Lower leg skin (tissue), 4 donors: ENCODE measurements around the gene OR2F1. TPM values are rescaled to one million over a fixed set of nuclear protein-coding genes. Genes with fewer than 3 reads are reported as not detected.

Source experiments
- DNase-seq, 2 donors: peaks; one replicate each; pipeline ENCODE4 v3.0.0-alpha.2; 2019; ENCODE audit warnings: low spot score in 2 of 2
- H3K4me3 ChIP-seq: fragments of 200-600 bp; sonication (generic); 2 replicates; pipeline ENCODE4 v1.5.1; 2017; ENCODE audit warnings: mild to moderate bottlenecking, low read depth; ENCODE audit not compliant: poor library complexity, severe bottlenecking
- POLR2A ChIP-seq, 2 donors: fragments of 450-650 bp; IDR thresholded peaks; one replicate each; pipeline ENCODE4 v1.6.1; 2016 to 2017; ENCODE audit warnings: antibody characterized with exemption in 2 of 2, mild to moderate bottlenecking in 1 of 2, moderate library complexity in 1 of 2
- WGBS, 2 donors: methylation state at CpG; one replicate each; pipeline ENCODE4 v1.1.5; 2018; 5-methylcytosine and 5-hydroxymethylcytosine counted together
- intact Hi-C: fragments of 100-400 bp; cut with DNase I; formaldehyde crosslinking; loops from one replicate; pipeline ENCODE4 v1.15.0; 2023; ENCODE audit warnings: low total_unique reads
- total RNA-seq, 4 donors: library from RNA; depleted of rRNA; stranded (reverse); fragments of >200 nt; gene quantifications; one replicate each; pipeline ENCODE4 v1.1.0, GENCODE V29; 2016
- TF ChIP-seq, protein P1 (sequence below), 3 donors: fragments of 450-650 bp; IDR thresholded peaks; one replicate each; pipeline ENCODE4 v1.5.1; 2016; ENCODE audit warnings: antibody characterized with exemption in 3 of 3, mild to moderate bottlenecking in 3 of 3, moderate library complexity in 2 of 3

OR2F1 gene, protein sequence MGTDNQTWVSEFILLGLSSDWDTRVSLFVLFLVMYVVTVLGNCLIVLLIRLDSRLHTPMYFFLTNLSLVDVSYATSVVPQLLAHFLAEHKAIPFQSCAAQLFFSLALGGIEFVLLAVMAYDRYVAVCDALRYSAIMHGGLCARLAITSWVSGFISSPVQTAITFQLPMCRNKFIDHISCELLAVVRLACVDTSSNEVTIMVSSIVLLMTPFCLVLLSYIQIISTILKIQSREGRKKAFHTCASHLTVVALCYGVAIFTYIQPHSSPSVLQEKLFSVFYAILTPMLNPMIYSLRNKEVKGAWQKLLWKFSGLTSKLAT
- total RNA-seq, result not detected

DNA sequence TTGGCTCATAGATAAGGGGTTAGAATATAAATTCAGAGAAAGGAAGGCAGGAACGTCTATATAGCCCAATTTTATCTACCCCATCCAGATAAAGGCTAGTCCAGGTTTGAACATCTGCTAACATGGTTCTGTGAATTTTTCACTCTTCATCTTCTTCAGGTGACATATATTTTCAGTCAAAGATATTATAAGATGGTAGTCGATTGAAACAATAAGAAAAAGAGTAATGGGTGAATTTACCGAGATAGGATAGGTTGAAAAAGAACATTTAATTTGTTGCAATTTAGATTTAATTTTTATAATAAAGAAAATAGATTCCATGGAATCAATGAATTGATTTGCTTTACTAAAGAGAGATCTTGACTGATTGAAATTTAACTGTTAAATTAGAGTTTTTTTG, at the start of gene OR2F1:
Gene OR2F1, plus strand, starts transcription at position 301 of the 400 bp plus-strand sequence. CDS start 5,127 bp downstream, outside the sequence.
- H3K4me3 ChIP-seq, result no peak within 1 kb of the TSS
- no peak for DNase-seq
- intact Hi-C loops, result no loop called here
- 80 to 85% methylated on average over 3 of the region's 3 CpGs for WGBS, 2 donors
- TF ChIP-seq, protein P1, sequence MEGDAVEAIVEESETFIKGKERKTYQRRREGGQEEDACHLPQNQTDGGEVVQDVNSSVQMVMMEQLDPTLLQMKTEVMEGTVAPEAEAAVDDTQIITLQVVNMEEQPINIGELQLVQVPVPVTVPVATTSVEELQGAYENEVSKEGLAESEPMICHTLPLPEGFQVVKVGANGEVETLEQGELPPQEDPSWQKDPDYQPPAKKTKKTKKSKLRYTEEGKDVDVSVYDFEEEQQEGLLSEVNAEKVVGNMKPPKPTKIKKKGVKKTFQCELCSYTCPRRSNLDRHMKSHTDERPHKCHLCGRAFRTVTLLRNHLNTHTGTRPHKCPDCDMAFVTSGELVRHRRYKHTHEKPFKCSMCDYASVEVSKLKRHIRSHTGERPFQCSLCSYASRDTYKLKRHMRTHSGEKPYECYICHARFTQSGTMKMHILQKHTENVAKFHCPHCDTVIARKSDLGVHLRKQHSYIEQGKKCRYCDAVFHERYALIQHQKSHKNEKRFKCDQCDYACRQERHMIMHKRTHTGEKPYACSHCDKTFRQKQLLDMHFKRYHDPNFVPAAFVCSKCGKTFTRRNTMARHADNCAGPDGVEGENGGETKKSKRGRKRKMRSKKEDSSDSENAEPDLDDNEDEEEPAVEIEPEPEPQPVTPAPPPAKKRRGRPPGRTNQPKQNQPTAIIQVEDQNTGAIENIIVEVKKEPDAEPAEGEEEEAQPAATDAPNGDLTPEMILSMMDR (IDR thresholded peaks at IDR 0.05), result no peak
- no peak for TF ChIP-seq POLR2A (IDR thresholded peaks at IDR 0.05)

DNA sequence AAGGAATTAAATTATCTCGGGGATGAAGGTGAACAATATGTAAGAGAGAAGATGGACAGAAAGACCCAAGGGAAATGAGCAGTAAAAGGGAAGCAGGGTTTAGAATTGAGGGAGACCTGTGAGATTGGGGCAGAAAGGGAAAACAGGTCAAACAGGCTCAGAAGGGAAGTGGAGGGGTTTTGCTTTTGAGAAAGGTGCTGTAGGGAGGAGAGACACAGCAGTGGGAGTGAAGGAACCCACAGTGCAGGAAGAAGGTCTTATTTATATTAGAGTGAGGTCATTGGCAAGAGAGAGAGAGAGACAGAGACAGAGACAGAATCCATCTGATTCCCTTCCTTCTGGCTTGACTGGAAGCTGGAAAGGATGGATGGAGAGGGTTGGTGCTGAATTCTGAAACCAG, 49.1 kb upstream of the OR2F1 start:
- H3K4me3 ChIP-seq, result no peak overlapping the region
- TF ChIP-seq, protein P1 (IDR thresholded peaks at IDR 0.05), result no peak
- intact Hi-C loops, result no loop called here
- 85% methylated on average over 1 of the region's 1 CpG for WGBS, 2 donors
- DNase-seq, result no peak

DNA sequence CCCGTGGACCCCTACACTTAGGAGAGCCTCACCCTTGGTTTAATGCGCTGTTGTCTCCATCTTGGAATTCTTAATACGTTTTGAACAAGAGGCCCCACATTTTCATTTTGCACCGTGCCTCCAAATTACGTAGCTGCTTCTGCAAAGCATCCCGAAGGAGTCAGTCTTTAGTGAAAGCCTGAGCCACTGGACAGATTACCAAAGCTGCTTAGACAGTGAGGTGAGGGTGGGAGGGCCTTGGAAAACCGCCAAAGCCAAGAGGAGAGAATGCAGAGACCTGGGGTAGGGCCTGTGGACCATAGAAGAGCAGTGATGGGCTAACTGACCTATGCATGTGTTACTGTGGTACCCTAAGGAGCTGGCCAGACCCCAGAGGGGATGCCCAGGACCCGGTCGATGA, 48.5 kb upstream of the OR2F1 start:
- intact Hi-C loops, result no loop called here
- no peak overlapping the region for H3K4me3 ChIP-seq
- TF ChIP-seq, protein P1 (IDR thresholded peaks at IDR 0.05), result no peak
- no peak for TF ChIP-seq POLR2A (IDR thresholded peaks at IDR 0.05)
- no peak for DNase-seq
- 81 to 90% methylated on average over 9 of the region's 9 CpGs for WGBS, 2 donors

DNA sequence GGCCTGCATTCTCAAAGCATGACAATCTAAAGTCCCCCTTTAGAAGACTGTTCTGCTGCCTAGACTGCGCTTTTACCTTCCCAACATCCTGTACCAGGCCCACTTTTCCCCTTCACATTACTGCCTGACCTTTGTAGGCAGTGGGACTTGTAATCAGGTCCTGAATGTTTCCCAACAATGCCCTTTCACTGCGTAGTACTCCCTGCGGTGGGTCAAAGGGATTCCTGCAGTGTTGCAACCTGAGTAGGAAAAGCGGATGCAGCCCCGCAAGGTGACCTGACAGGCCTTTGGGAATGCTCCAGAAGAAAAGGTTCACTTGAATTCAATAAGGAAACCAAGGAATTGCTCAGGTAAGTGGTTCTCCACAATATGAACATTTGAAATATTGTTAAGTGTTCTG, 47.7 kb upstream of the OR2F1 start:
- WGBS, 2 donors, result 91 to 94% methylated on average over 5 of the region's 5 CpGs
- H3K4me3 ChIP-seq, result no peak overlapping the region
- TF ChIP-seq, protein P1 (IDR thresholded peaks at IDR 0.05), result no peak
- no peak for TF ChIP-seq POLR2A (IDR thresholded peaks at IDR 0.05)
- no peak for DNase-seq
- intact Hi-C loops, result no loop called here

DNA sequence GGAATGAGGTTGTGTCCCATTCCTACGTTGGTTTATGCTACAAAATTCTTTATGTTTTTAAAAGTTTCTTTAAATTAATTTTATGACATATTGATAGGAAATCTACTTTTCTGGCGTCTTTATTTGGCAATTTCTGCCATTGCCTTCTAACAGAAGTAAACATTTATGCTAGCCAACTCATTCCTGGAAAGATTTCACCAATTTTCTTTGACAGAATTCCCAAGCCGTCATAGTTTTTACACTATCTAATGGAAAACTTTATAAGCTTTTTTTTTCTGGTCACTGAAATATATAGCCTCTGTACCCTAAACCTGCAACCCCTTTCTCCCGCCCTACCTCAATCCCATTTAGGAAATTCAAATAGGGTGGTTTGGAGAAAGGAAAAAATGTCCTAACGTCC, 46.5 kb upstream of the OR2F1 start:
- no peak for TF ChIP-seq POLR2A (IDR thresholded peaks at IDR 0.05)
- TF ChIP-seq, protein P1 (IDR thresholded peaks at IDR 0.05), result no peak
- no peak overlapping the region for H3K4me3 ChIP-seq

DNA sequence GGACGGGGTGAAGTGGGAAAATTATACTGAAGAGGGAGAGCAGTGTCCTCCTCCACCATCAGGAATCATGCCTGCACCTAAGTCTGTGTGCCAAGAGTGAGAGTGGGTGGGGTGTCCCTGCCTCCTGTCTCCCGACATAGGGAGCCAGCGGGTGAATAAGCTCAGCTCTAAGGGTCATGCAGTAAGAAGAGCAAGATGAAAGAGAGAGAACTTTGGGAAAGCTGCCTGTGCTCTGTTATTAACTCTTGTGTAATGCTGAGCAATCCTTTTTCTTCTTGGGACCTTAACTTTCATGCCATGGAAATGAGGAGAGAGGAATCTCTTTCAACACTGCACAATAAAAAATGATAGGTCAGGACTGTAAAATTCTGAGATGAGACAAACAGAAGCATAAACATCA, 44.8 kb upstream of the OR2F1 start:
- WGBS, 2 donors, result 47 to 60% methylated on average over 3 of the region's 3 CpGs
- no peak overlapping the region for H3K4me3 ChIP-seq
- intact Hi-C loops, result no loop called here
- no peak for TF ChIP-seq POLR2A (IDR thresholded peaks at IDR 0.05)
- TF ChIP-seq, protein P1 (IDR thresholded peaks at IDR 0.05), result no peak
- no peak for DNase-seq

More for the DNA sequence above, 46.5 kb upstream of the OR2F1 start:
- DNase-seq, result no peak
- intact Hi-C loops, result no loop called here
- WGBS, 2 donors, result 68 to 72% methylated on average over 5 of the region's 5 CpGs
